ENCODE data around the gene GRPEL2.
"Not testable (repeated sequence)": the region's sequence is repeated elsewhere in the genome, so short reads cannot be mapped to it uniquely, and the experiment has no call there.

The GRPEL2 gene

GRCh38 chr5:149386166-149386565 lies 40.9 kb downstream of the GRPEL2 start:
- H3K4me3 ChIP-seq (ENCODE audit: low read depth, low read length): no peak overlapping the region
- DNase-seq (ENCODE audit: low read depth): no peak
- TF ChIP-seq MAX (IDR thresholded peaks at IDR 0.05; ENCODE audit: low read depth, low read length): no peak
- no peak for TF ChIP-seq MYC (IDR thresholded peaks at IDR 0.05; ENCODE audit: low read depth, low read length)
- TF ChIP-seq, protein P1, sequence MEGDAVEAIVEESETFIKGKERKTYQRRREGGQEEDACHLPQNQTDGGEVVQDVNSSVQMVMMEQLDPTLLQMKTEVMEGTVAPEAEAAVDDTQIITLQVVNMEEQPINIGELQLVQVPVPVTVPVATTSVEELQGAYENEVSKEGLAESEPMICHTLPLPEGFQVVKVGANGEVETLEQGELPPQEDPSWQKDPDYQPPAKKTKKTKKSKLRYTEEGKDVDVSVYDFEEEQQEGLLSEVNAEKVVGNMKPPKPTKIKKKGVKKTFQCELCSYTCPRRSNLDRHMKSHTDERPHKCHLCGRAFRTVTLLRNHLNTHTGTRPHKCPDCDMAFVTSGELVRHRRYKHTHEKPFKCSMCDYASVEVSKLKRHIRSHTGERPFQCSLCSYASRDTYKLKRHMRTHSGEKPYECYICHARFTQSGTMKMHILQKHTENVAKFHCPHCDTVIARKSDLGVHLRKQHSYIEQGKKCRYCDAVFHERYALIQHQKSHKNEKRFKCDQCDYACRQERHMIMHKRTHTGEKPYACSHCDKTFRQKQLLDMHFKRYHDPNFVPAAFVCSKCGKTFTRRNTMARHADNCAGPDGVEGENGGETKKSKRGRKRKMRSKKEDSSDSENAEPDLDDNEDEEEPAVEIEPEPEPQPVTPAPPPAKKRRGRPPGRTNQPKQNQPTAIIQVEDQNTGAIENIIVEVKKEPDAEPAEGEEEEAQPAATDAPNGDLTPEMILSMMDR (IDR thresholded peaks at IDR 0.05; ENCODE audit: low read depth, low read length): no peak
- no peak for TF ChIP-seq POLR2A (IDR thresholded peaks at IDR 0.05; ENCODE audit: extremely low read depth, insufficient read length)

- TF ChIP-seq POLR2A (IDR thresholded peaks at IDR 0.05; ENCODE audit: extremely low read depth, insufficient read length) (no peak), MAX (IDR thresholded peaks at IDR 0.05; ENCODE audit: low read depth, low read length) (no peak), MYC (IDR thresholded peaks at IDR 0.05; ENCODE audit: low read depth, low read length) (no peak)
- TF ChIP-seq, protein P1 (IDR thresholded peaks at IDR 0.05; ENCODE audit: low read depth, low read length): no peak
- H3K4me3 ChIP-seq (ENCODE audit: low read depth, low read length): no peak overlapping the region
- DNase-seq (ENCODE audit: low read depth): no peak
These were observed 41.9 kb downstream of the GRPEL2 start for GRCh38 chr5:149387081-149387631.

GRCh38 chr5:149387982-149388381 lies 42.7 kb downstream of the GRPEL2 start:
- TF ChIP-seq, protein P1 (IDR thresholded peaks at IDR 0.05; ENCODE audit: low read depth, low read length): no peak
- TF ChIP-seq MAX (IDR thresholded peaks at IDR 0.05; ENCODE audit: low read depth, low read length): no peak

DNA sequence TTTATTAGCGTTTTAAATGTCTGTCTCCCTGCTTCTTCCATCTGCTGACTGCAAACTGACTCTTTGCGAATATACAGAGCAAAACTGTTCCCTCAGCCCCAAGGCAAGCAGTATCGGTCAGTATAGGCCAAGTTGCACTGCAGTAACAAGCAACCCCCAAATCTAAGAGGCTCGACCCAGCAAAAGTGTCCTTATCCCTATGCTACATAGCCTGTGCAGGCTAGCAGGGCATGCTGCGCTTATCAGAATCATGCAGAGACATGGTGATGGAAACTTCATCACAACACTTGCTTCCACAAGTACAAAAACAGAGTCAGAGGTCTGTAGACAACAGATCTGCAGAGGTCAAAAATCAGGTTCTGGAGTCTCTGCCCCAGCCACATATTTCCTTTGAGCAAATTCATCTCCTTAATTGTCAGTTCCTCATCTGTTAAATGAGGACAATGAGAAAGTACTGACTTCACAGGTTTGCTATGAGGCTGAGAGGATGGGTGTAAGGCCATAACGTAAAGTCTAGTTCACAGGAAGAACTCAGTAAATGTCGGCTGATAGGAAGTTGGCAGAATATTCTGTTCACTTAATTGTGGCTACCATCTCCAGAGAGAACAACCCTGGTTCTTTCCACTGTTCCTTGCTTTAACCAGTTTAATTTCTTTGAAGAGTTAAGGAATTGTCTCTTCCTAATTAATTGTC lies 43.3 kb downstream of the GRPEL2 start:
- no peak for TF ChIP-seq MAX (IDR thresholded peaks at IDR 0.05; ENCODE audit: low read depth, low read length)
- TF ChIP-seq MYC (IDR thresholded peaks at IDR 0.05; ENCODE audit: low read depth, low read length): no peak
- no peak for TF ChIP-seq POLR2A (IDR thresholded peaks at IDR 0.05; ENCODE audit: extremely low read depth, insufficient read length)
- TF ChIP-seq, protein P1 (IDR thresholded peaks at IDR 0.05; ENCODE audit: low read depth, low read length): no peak
- no peak for DNase-seq (ENCODE audit: low read depth)
- H3K4me3 ChIP-seq (ENCODE audit: low read depth, low read length): no peak overlapping the region

More at GRCh38 chr5:149387982-149388381, 42.7 kb downstream of the GRPEL2 start:
- no peak for DNase-seq (ENCODE audit: low read depth)
- no peak overlapping the region for H3K4me3 ChIP-seq (ENCODE audit: low read depth, low read length)

DNA sequence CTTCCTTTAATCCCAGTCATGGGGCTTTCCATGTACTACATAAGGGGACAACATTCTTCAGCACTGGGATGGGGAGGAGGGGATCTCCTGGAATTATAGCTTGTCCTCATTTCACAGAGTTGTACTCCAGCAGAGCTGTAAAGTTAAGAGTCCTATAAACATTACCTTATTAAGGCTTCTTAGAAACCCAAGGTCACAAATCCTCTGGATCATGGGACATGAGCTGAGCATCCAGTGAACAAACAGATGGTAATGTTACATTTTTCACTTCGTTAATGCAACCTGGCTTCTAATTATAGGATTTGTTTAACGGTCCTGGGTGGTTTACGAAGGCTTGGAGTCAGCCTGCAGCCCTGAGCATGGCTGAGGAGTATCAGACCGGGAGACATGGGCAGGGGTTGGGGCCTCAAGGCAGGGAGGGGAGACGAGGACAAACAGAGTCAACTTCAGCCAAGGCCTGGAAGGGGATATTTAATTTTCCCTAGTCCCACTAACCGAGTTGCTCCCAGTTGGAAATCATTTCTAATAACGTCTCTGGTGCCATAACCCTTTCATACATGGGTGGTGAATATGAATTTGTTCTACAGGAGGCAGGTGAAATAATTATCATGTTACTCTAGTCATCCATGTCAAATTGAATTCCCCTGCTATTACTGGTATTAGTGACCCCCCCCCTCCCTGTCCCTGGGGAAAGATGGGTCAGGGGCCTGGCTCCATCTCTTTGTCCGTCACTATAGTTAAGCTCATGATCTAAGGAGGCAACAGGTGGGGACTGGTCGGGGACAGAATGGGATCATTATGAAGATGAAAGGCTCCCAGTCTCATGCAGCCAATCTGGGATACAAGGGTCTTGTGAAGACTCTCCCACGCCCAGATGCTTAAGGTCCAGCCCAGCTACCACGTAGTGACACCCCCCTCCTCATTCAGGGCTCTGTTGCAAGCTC lies 44.5 kb downstream of the GRPEL2 start:
- DNase-seq (ENCODE audit: low read depth): no peak
- no peak overlapping the region for H3K4me3 ChIP-seq (ENCODE audit: low read depth, low read length)
- TF ChIP-seq, protein P1 (IDR thresholded peaks at IDR 0.05; ENCODE audit: low read depth, low read length): no peak
- TF ChIP-seq MAX (IDR thresholded peaks at IDR 0.05; ENCODE audit: low read depth, low read length) (no peak), POLR2A (IDR thresholded peaks at IDR 0.05; ENCODE audit: extremely low read depth, insufficient read length) (no peak), MYC (IDR thresholded peaks at IDR 0.05; ENCODE audit: low read depth, low read length) (no peak)

DNA sequence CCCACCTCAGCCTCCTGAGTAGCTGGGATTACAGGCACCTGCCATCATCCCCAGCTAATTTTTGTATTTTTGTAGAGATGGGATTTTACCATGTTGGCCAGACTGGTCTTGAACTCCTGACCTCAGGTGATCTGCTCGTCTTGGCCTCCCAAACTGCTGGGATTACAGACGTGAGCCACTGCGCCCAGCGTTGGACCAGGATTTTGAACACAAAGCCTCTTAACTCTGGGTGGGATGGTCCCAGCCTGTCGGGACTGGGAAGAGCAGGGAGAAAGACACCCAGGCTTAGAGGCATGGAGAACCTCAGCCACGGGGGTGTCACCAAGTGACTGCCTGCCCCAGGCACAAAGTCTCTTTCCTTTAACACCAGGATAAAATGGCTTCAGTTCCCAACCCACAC lies 45.8 kb downstream of the GRPEL2 start:
- not testable (repeated sequence) for DNase-seq (ENCODE audit: low read depth); H3K4me3 ChIP-seq (ENCODE audit: low read depth, low read length)

Data from NB4 (cell line).